GM15510 (cell line): ENCODE measurements around the gene HARBI1.

Source experiments
- POLR2A ChIP-seq: IDR thresholded peaks from 3 replicates; pipeline ENCODE4 v1.6.1; 2011; ENCODE audit warnings: borderline replicate concordance; ENCODE audit not compliant: insufficient read length; ENCODE audit errors: extremely low read depth

Gene HARBI1

DNA sequence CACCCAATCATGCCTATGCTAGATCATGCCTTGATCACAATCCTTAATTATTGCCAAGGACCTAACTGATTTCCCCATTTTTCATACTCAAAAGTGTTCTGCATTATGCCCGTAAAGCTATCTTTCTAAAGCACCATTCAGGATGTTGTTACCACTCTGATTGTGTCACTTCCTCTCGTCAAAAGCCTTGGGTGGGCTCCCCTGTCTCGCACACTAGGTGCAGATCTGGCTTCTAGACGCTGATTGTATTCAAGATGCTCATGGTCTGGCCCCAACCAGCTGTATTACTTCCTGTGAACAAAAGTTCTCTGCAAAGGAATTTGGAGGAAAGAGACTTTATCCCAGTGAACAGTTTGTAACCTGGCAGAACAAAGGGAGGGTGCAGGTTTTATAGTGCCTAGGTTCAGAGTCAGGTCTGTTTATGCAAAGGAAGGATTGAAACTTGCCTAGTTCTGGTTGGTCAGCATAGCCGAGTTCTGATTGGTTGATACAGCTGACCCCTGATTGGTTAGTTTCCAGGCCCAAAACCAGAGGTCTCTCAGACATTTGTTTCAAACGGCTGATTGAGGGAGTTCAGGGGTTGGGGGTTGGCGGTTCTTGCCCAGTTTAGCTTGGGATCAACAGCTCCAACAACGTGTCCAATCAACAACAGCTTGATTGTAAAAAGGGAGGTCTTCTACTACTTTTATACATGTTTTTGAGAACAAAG lies 25.8 kb upstream of the HARBI1 start:
- TF ChIP-seq POLR2A = no peak

DNA sequence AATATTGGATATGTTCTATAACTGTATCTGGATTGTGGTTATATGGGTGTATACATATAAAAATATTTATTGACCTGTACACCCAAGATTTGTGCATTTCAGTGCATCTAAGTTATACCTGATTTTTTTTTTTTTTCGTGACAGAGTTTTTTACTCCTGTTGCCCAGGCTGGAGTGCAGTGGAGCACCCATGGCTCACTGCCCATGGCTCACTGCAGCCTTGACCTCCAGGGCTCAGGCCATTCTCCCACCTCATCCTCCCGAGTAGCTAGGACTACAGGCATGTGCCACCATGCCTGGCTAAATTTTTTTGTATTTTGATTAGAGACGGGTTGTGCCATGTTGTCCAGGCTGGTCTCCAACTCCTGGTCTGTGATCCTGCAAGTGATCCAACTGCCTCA lies 24.6 kb upstream of the HARBI1 start:
- no peak for TF ChIP-seq POLR2A

DNA sequence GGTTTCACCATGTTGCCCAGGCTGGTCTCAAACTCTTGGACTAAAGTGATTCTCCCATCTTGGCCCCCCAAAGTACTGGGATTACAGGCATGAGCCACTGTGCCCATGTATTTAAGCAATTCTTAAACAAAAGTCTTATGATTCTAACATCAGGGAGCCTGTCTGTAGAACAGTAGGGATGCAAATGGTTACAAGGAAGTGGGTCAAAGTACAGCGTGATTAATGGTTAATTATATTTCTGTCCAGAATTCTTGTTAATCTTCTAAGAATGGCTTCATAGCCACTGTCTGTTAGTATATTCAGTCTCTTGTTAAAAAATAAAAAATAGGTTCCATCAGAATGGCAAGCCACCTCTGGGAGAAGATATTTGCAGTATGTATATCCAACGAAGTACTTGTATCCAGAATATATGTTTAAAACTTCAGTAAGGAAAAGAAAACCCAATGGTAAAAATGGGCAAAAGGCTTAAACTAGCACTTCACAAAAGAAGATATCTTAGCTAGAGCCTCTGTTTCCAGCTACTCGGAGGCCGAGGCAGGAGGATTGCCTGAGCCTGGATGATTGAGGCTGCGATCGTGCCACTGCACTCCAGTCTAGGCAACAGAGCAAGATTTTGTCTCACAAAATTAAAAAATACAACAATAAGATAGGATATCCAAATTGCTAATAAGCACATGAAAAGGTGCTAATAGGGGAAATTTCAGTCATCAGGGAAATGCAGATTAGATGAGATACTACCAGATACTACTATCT lies 23.2 kb upstream of the HARBI1 start:
- TF ChIP-seq POLR2A = no peak

DNA sequence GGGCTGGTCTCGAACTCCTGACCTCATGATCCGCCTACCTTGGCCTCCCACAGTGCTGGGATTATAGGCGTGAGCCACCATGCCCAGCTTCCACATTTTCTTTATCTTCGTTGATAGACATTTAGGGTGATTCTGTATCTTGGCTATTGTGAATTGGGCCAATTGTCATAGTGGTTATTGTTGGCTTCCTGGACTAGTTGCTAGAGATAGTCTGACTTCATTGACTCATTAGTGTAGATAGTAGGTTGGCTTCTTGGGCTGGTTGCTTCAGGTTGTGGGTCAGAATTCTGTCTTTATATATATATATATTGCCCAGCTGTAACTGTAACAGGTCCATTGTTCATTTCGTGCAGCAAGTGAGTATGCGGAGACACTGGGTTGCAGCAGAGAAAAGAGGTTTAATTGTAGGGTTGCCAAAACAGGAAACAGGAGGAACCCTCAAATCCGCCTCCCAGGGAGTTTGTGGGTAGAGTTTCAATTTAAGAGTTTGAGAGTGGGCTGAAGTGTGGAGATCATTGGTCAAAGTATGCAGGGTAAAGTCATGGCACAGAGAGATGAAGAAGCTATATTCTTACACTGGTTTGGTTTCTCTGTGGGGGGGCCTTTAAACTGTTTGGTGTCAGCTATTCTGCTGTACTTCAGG lies 22.3 kb upstream of the HARBI1 start:
- no peak for TF ChIP-seq POLR2A

DNA sequence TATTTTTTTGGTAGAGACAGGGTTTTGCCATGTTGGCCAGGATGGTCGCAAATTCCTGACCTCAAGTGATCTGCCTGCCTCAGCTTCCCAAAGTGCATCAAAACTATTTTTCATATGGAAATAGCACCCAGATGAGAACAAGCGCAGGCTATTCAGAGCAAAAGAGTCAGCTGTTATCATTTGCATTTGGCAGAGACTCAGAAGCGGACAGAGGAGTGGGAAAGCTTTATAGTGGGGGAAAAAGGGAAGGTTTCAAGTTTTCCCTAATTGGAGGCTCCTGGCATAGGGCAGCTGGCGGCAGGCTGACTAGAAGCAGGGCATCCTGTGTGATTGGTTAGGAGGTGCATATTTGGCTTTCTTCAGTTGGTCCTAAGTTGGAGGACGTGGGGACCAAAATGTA lies 20.5 kb upstream of the HARBI1 start:
- TF ChIP-seq POLR2A = no peak

DNA sequence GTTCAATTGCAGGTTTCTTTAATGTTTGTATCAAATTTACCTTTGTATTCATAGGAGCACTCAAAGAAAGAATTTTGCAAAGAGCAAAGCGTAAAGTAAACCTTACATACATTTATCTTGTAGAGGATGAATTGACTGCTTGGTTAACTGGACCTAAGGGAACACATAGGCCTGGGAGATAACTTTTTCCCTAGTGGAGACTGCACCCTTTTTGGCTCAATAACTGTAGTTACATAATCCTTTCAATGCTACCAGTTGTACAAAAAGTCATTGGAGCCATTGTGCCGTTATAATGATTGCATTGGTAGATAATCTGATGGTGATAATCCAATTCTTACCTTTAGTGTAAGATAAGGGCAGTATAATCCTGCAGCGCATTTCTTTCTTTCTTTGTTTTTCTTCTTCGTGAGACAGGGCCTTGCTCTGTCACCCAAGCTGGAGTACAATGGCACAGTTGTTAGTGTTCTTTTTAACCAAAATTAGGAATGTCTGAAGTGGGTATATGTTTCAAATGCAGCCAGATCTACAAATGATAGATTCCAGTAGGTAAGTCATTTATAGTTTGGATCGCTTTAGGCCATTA lies 18.6 kb upstream of the HARBI1 start:
- TF ChIP-seq POLR2A = no peak

DNA sequence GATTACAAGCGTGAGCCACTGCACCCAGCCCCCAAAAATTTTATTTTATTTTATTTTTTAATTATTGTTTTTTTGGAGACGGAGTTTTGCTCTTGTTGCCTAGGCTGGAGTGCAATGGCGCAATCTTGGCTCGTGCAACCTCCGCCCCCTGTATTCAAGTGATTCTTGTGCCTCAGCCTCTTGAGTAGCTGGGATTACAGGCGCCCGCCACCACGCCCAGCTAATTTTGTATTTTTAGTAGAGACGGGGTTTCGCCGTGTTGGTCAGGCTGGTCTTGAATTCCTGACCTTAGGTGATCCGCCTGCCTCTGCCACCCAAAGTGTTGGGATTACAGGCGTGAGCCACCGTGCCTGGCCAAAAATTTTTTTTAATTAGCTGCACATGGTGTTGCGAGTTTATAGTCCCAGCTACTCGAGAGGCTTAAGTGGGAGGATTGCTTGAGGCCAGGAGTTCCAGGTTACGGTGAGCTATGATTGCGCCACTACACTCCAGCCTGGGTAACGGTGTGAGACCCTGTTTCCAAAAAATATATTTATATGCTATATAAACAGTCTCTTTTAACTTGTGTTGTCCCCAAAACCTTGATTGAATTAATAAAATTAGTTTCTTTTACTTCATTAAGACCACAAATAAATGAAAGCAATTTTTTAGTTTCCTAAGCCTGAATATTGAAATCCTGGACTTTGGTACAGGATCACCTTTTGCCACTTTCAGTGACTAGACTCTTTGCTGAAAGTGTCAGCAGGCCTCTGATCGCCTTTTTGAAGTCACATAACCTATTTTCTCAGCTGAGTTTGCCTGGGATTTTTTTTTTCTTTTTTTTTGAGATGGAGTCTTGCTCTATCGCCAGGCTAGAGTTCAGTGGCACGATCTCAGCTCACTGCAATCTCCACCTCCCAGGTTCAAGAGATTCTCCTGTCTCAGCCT lies 16.5 kb upstream of the HARBI1 start:
- TF ChIP-seq POLR2A = no peak

DNA sequence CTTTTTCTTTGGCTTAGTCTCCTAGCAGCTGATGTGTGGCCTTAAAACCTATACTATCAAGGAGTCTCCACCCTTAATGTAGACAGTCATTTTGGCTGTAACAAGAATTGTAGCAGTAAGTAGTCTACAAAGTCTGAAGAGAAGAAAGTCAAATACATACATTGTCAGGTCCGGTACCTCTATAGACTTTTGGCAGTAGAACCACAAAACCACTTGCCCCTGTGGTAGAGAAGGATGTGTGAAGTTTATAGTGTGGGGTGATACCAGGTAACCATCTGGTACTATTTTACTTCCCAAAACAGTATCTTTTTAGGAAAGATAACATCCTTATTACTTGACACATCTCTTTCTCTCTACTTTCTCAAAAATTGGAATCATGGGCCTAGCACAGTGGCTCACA lies 15.5 kb upstream of the HARBI1 start:
- TF ChIP-seq POLR2A = no peak

DNA sequence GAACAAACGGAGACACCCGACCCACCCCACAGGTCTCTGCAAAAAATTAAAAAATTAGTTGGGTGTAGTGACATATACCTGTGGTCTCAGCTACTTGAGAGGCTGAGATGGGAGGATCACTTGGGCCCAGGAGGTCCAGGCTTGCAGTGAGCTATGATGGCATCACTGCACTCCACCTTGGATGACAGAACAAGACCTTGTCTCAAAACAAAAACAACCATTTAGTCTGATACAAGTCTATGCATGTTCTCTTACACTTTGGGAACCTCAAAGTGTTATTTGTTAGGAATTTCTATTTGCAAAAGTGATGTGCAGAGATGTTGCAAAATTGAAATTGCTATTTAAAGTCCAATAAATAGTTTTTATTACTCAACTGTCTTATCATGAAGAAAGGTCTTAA lies 14.6 kb upstream of the HARBI1 start:
- no peak for TF ChIP-seq POLR2A

DNA sequence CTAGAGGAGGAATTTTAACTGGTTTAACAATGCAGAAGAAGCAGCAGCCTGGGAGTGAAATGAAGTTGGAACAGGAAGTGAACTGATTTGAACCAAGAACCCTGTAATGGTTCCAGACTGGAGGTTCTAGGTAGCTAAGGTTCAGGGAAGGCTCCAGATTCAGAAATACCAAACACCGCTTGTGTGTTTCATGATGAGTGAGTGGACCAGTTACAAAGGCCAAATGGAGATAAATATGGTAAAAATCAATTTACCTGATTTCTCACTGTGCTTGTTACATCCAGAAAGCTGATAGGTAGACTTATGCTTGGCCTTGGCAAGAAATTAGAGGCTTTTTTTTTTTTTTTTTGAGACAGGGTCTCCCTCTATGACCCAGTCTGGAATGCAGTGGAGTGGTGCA lies 13.2 kb upstream of the HARBI1 start:
- no peak for TF ChIP-seq POLR2A

DNA sequence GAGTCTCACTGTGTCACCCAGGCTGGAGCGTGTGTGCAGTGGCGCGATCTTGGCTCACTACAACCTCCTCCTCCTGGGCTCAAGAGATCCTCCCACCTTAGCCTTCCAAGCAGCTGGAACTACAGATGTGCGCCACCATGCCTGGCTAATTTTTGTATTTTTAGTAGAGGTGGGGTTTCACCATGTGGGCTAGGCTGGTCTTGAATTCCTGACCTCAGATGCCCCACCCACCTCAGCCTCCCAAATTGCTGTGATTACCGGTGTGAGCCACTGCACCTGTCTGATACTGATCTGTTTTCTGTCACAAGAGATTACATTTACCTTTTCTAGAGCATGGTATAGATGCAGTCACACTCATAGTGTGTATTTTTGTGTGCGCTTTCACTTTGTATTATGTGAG lies 11.9 kb upstream of the HARBI1 start:
- TF ChIP-seq POLR2A = no peak

DNA sequence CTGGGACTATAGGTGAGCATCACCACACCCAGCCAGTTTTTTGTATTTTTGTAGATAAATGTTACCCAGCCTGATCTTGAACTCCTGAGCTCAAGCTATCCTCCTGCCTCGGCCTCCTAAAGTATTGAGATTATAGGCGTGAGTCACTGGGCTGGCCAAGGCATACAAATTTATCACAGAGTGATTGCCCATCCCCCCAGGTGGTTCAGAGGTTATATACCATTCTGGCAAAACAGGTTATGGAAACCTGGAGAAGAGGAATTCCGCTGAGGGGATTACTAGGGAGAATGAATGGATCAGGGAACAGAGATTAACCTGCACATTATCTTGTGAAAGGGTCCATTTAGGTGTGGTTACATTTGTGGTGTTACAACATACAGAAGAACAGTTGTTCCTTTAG lies 8.4 kb upstream of the HARBI1 start:
- TF ChIP-seq POLR2A = no peak

DNA sequence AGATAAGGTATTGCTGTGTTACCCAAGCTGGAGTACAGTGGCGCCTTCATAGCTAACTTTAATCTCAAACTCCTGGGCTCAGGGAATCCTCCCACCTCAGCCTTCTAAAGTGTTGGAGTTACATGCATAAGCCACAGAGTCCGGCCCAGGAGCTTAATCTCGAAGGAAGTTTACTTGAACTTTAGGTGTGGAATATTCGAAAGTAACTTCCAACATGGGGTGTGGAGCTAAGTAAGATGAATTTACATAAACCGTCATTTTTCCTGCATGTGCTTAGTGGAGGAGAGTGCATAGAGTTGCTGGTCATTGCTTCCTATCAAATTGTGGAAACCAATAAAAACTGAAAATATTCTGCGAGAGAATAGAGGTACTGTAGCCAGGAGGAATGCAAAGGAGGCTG lies 1.8 kb upstream of the HARBI1 start:
- TF ChIP-seq POLR2A = no peak

DNA sequence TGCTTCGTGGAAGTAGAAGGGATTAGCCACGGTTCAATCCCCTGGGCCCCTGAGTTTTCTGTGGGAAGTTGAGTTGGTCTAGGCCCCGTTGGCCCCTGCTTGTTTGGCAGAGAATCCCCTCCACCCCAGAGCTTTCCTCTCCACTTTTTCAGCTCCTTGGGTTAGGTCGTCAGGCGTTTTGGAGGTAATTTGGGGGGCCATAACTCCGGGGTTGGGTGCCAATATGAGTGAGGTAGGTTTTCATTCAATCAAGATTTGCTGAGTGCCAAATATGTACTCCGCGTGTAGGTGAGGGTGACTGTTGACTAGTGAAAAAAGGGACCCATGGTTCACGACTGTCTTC lies 916 bp upstream of the HARBI1 start:
- no peak for TF ChIP-seq POLR2A

DNA sequence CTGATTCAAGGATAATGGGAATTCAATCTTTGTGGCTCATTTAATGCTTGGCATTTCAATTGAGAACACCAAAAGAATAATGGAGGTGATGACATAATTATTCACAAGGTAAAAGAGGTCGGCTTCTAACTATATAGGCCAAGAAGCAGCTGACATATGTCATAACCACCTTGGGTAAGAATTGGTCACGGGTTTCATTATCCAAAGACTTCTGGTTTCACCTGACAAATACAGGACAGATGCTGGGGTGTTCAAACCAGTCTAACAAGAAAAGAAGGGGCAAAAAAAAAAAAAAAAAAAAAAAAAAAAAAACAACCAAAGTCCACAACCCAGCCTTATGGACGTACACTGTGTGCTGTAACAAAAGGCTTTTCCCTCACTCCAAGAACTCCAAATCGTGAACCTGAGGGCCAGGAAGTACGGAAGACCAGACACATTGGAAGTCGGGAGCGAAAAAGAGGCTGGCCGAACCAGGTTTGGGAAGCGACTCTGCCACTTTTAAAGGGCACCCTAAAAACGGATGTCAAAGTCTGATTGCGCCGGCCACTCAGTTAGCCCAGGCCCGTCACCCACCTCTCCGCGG lies 385 bp downstream of the HARBI1 start:
- peak; percentile 58 for TF ChIP-seq POLR2A

DNA sequence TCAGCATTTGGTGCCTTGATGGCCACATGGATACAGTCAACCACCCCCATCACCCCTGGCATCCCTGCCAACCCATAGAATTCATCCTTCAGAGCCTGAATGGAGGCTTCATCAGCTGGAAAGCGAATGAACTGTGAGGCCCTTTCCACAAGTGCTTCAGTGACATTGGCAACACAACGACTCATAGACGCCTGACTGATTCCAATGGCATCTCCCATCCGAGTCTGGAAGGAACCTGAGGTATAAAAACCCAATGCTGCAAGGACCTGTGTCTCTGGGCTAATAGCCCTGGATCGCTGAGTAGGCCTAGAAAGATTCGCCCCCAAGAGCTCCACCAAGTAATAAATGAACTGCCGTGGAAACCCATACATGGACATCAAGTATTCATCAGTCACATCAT lies 1.3 kb downstream of the HARBI1 start:
- no peak for TF ChIP-seq POLR2A
